Keratinocyte (primary cell): ENCODE data around the gene ACADVL. TPM values are rescaled to one million over a fixed set of nuclear protein-coding genes. Genes with fewer than 3 reads are reported as not detected.

Experiments used
- DNase-seq: peaks from one replicate; pipeline ENCODE4 v3.0.0-alpha.2; 2011; ENCODE audit warnings: low read depth, missing footprints, low spot score
- FAIRE-seq: peaks from 2 replicates; lab custom pipeline; 2011; peaks lifted over from hg19 to GRCh38; lab: Jason Lieb, UNC
- H2AFZ ChIP-seq: 2 replicates; pipeline ENCODE4 v1.6.0; 2012; ENCODE audit warnings: low read length, control low read depth, inconsistent platforms; ENCODE audit not compliant: control insufficient read depth
- H3K27ac ChIP-seq: 2 replicates; pipeline ENCODE4 v1.5.1; 2011; ENCODE audit warnings: low read length; ENCODE audit not compliant: control insufficient read depth, insufficient read depth
- H3K27me3 ChIP-seq: 3 replicates; pipeline ENCODE4 v1.6.0; 2011; ENCODE audit warnings: low read length; ENCODE audit not compliant: control insufficient read depth, insufficient read depth; ENCODE audit errors: extremely low read depth
- H3K36me3 ChIP-seq, 2 experiments: 2 replicates in 1 of 2; 3 replicates in 1 of 2; pipeline ENCODE4 v1.5.1; 2011; ENCODE audit warnings: low read length in 2 of 2, mild to moderate bottlenecking in 1 of 2; ENCODE audit not compliant: control insufficient read depth in 2 of 2, insufficient read depth in 2 of 2; ENCODE audit errors: extremely low read depth in 1 of 2
- H3K4me1 ChIP-seq: 3 replicates; pipeline ENCODE4 v1.5.1; 2011; ENCODE audit warnings: low read length; ENCODE audit not compliant: control insufficient read depth, insufficient read depth; ENCODE audit errors: extremely low read depth
- H3K4me2 ChIP-seq: 3 replicates; pipeline ENCODE4 v1.6.0; 2011; ENCODE audit warnings: low read depth, low read length; ENCODE audit not compliant: control insufficient read depth, insufficient read depth; ENCODE audit errors: extremely low read depth
- H3K4me3 ChIP-seq, 3 experiments: fragments of 200-600 bp in 1 of 3; sonication (generic) in 1 of 3; 2 replicates in 2 of 3; 3 replicates in 1 of 3; pipeline ENCODE4 v1.5.1; 2011 to 2016; ENCODE audit warnings: low read length in 3 of 3, mild to moderate bottlenecking in 3 of 3, control low read depth in 2 of 3, inconsistent platforms in 1 of 3, low read depth in 1 of 3, mixed read lengths in 1 of 3, mixed run types in 1 of 3, moderate library complexity in 1 of 3; ENCODE audit not compliant: control insufficient read depth in 2 of 3, insufficient read depth in 2 of 3; ENCODE audit errors: extremely low read depth in 1 of 3
- H3K79me2 ChIP-seq: 2 replicates; pipeline ENCODE4 v1.6.0; 2012; ENCODE audit warnings: low read length; ENCODE audit not compliant: control insufficient read depth, insufficient read depth
- H3K9ac ChIP-seq: 3 replicates; pipeline ENCODE4 v1.6.0; 2011; ENCODE audit warnings: low read length; ENCODE audit not compliant: control insufficient read depth, insufficient read depth; ENCODE audit errors: extremely low read depth
- H3K9me1 ChIP-seq: 3 replicates; pipeline ENCODE4 v1.6.0; 2011; ENCODE audit warnings: low read length; ENCODE audit not compliant: control insufficient read depth, insufficient read depth; ENCODE audit errors: extremely low read depth
- H3K9me3 ChIP-seq: 2 replicates; pipeline ENCODE4 v1.5.1; 2012; ENCODE audit warnings: low read depth, low read length; ENCODE audit not compliant: control insufficient read depth
- H4K20me1 ChIP-seq: 3 replicates; pipeline ENCODE4 v1.6.0; 2011; ENCODE audit warnings: low read length; ENCODE audit not compliant: control insufficient read depth, insufficient read depth; ENCODE audit errors: extremely low read depth
- EZH2 ChIP-seq: IDR thresholded peaks from one replicate; pipeline ENCODE4 v1.6.1; 2012; ENCODE audit warnings: inconsistent platforms, mild to moderate bottlenecking, low read length, moderate library complexity
- dilution Hi-C: fragments of 300-500 bp; cut with MboI; formaldehyde crosslinking; loops from one replicate; pipeline ENCODE4 v1.7.0; 2020; ENCODE audit warnings: low sequenced_read_pairs; ENCODE audit not compliant: extremely low pct_ligation_motif_present
- polyA plus RNA-seq, 5 experiments: library from polyadenylated mRNA; depleted of rRNA in 3 of 5; stranded (reverse) in 3 of 5; stranded (forward) in 1 of 5; unstranded in 1 of 5; fragments of >200 nt; gene quantifications; 1 replicate in 1 of 5; 2 replicates in 3 of 5; 3 replicates in 1 of 5; pipeline versions ENCODE4 v1.2.1 to v1.2.3, GENCODE V29; 2011 to 2012; ENCODE audit warnings: missing spikeins in 2 of 5, low read depth in 1 of 5, low replicate concordance in 1 of 5
- TF ChIP-seq, protein P1 (sequence below), 3 experiments: IDR thresholded peaks in 1 of 3; conservative IDR thresholded peaks in 1 of 3; optimal IDR thresholded peaks in 1 of 3; 2 replicates in 2 of 3; 3 replicates in 1 of 3; pipeline versions ENCODE3 to v1.5.1; 2011; ENCODE audit warnings: low read length in 3 of 3, mild to moderate bottlenecking in 3 of 3, moderate library complexity in 2 of 3, control low read depth in 1 of 3, inconsistent platforms in 1 of 3; ENCODE audit not compliant: insufficient read depth in 2 of 3; ENCODE audit errors: extremely low read depth in 1 of 3

The ACADVL gene
- polyA plus RNA-seq, 1 donor (not counting 4 experiments of a cell fraction or from before 2014, with no cell fraction given) = 301 TPM

DNA sequence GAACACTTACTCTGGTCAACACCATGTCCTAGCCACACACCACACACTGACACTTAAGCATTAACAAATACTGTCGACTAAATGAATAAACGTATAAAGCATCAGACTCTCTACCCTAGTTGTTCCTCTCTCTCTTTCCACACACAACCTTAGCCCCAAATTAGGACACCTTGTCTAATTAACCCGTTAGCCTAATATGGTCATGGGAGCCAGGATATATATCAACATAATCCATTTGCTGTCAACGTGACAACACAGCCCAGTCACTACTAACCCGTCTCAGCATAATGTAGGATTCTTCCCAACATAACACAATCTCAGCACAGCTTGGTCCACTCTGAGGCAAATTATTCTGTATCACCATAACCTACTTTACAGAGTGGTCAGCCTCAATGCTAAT is 12.4 kb downstream of the ACADVL start:
- Histone ChIP-seq H3K36me3 (peaks cover 20 to 40% of the 10 kb centered on the region in 2 experiments), H2AFZ (no peak overlapping the region), H3K27me3 (no peaks in the 10 kb centered on the region), H3K79me2 (peaks cover 52% of the 10 kb centered on the region), H3K4me3 (peak overlapping the region in 1 of 3 experiments; percentile 29), H3K4me1 (peaks cover 45% of the 10 kb centered on the region), H4K20me1 (peaks cover 3% of the 10 kb centered on the region), H3K9ac (no peak overlapping the region), H3K9me1 (peaks cover 2% of the 10 kb centered on the region), H3K27ac (no peak overlapping the region), H3K4me2 (peak overlapping the region; percentile 96), H3K9me3 (no peaks in the 10 kb centered on the region)
- TF ChIP-seq, protein P1, sequence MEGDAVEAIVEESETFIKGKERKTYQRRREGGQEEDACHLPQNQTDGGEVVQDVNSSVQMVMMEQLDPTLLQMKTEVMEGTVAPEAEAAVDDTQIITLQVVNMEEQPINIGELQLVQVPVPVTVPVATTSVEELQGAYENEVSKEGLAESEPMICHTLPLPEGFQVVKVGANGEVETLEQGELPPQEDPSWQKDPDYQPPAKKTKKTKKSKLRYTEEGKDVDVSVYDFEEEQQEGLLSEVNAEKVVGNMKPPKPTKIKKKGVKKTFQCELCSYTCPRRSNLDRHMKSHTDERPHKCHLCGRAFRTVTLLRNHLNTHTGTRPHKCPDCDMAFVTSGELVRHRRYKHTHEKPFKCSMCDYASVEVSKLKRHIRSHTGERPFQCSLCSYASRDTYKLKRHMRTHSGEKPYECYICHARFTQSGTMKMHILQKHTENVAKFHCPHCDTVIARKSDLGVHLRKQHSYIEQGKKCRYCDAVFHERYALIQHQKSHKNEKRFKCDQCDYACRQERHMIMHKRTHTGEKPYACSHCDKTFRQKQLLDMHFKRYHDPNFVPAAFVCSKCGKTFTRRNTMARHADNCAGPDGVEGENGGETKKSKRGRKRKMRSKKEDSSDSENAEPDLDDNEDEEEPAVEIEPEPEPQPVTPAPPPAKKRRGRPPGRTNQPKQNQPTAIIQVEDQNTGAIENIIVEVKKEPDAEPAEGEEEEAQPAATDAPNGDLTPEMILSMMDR (optimal IDR thresholded peaks at IDR 0.05 in 1 of 3, IDR thresholded peaks at IDR 0.05 in 1 of 3, conservative IDR thresholded peaks at IDR 0.05 in 1 of 3; ENCODE audit: extremely low read depth in 1 of 3, insufficient read depth in 2 of 3, low read length in 3 of 3) = no peak
- TF ChIP-seq EZH2 = no peak
- dilution Hi-C loops = no loop called here
- DNase-seq (no peak), FAIRE-seq (peak; percentile 23)

DNA sequence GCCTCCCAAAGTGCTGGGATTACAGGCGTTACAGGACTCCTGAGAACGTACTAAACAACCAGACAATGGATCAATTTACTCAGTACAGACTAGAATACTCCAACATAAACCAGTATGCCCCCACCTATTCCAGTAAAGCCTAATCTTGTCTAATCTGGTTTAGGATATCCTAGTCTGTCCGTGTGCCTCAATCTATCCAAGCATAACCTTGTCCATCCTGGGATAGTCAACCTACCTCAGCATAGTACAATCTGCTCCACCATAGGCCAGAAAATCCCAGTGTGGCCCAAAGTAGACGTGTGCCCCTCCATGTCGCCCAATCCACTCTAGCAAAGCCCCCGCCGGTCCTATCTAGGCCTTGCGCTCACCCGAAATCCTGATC is 14.0 kb downstream of the ACADVL start:
- no peak for DNase-seq

More for the DNA sequence above, 14.0 kb downstream of the ACADVL start:
- peak overlapping the region; percentile 63 to 98 (median 93) for H3K4me3 ChIP-seq
- peak overlapping the region; percentile 93 for H3K27ac ChIP-seq
- peaks cover 15 to 40% of the 10 kb centered on the region in 2 experiments for H3K36me3 ChIP-seq
- H3K27me3 ChIP-seq = no peaks in the 10 kb centered on the region
- peaks cover 2% of the 10 kb centered on the region for H3K9me1 ChIP-seq
- peaks cover 56% of the 10 kb centered on the region for H3K79me2 ChIP-seq
- peak; percentile 9 for FAIRE-seq
- H2AFZ ChIP-seq = peak overlapping the region; percentile 56
- H4K20me1 ChIP-seq = peaks cover 3% of the 10 kb centered on the region
- peak overlapping the region; percentile 96 for H3K4me2 ChIP-seq
- TF ChIP-seq, protein P1 (optimal IDR thresholded peaks at IDR 0.05 in 1 of 3, IDR thresholded peaks at IDR 0.05 in 1 of 3, conservative IDR thresholded peaks at IDR 0.05 in 1 of 3; ENCODE audit: extremely low read depth in 1 of 3, insufficient read depth in 2 of 3, low read length in 3 of 3) = no peak
- no peak for TF ChIP-seq EZH2
- dilution Hi-C loops = no loop called here
- H3K4me1 ChIP-seq = peaks cover 38% of the 10 kb centered on the region
- no peaks in the 10 kb centered on the region for H3K9me3 ChIP-seq
- H3K9ac ChIP-seq = peak overlapping the region; percentile 94
